Spleen (tissue), 7 donors: Measurements from ENCODE around the gene RNF180.

Source experiments
- CTCF ChIP-seq, 11 experiments: fragments of 200-600 bp in 7 of 11; fragments of 450-650 bp in 4 of 11; sonication (generic) in 4 of 11; IDR thresholded peaks in 8 of 11; conservative IDR thresholded peaks in 3 of 11; 1 replicate in 7 of 11; 2 replicates in 4 of 11; pipeline versions ENCODE4 v1.4.0 to v1.8.0; 2016 to 2021; ENCODE audit warnings: antibody characterized with exemption in 11 of 11, inconsistent platforms in 4 of 11, mild to moderate bottlenecking in 1 of 11
- POLR2A ChIP-seq, 3 donors: fragments of 450-650 bp; IDR thresholded peaks; one replicate each; pipeline ENCODE4 v1.5.1; 2017; ENCODE audit warnings: antibody characterized with exemption in 3 of 3, mild to moderate bottlenecking in 1 of 3
- donor health status: DM: no; HTN: no; CAD: no; lungs with moderate emphysema.
- donor health status: DM: no; HTN: no; CAD: no.
- donor health status: DM: no; HTN: no; CAD: no.

- no peak for TF ChIP-seq CTCF (IDR thresholded peaks at IDR 0.05 in 8 of 11, conservative IDR thresholded peaks at IDR 0.05 in 3 of 11)
- no peak for TF ChIP-seq POLR2A (IDR thresholded peaks at IDR 0.05)
These were observed 231.9 kb downstream of the RNF180 start for GRCh38 chr5:64397552-64397951.
